Activated CD4-positive, alpha-beta T cell treated with anti-CD3 and anti-CD28 coated beads, Interleukin-2, amount 50 U/mL, for 16 hours (primary cell): Measurements from ENCODE around the gene ORC2.
"Not testable (repeated sequence)": the region's sequence is repeated elsewhere in the genome, so short reads cannot be mapped to it uniquely, and the experiment has no call there.

Experiments
- DNase-seq: peaks from one replicate; pipeline ENCODE4 v3.0.0-alpha.2; 2020

Gene ORC2

GRCh38 chr2:200930947-200931626 is 32.4 kb downstream of the ORC2 start:
- no peak for DNase-seq

- DNase-seq, result no peak
Observed at GRCh38 chr2:200929334-200930249, 33.9 kb downstream of the ORC2 start.

- DNase-seq, result peak; percentile 62
Observed at GRCh38 chr2:200922439-200922838, 41.0 kb downstream of the ORC2 start.

- no peak for DNase-seq
Observed at GRCh38 chr2:200913654-200914053, 49.8 kb downstream of the ORC2 start.

GRCh38 chr2:200909958-200910357 is 53.5 kb downstream of the ORC2 start:
- no peak for DNase-seq

GRCh38 chr2:200905618-200906296 is 57.7 kb downstream of the ORC2 start:
- DNase-seq, result peak; percentile 55

GRCh38 chr2:200901459-200902072 is 61.9 kb downstream of the ORC2 start:
- DNase-seq, result peak; percentile 85

GRCh38 chr2:200899482-200899881 is 64.0 kb downstream of the ORC2 start:
- DNase-seq, result no peak

GRCh38 chr2:200888704-200889625 is 74.5 kb downstream of the ORC2 start, which contains the start of the genes NIF3L1 and PPIL3:
Gene NIF3L1, plus strand, starts transcription at chr2:200889371. Its CDS starts 2,573 bp downstream, at chr2:200891944.
Gene PPIL3, minus strand, starts transcription at chr2:200889077. Its CDS starts 1,462 bp downstream, at chr2:200887615.
- peak; percentile 99 for DNase-seq

- not testable (repeated sequence) for DNase-seq
Observed at GRCh38 chr2:200881715-200882249, 81.7 kb downstream of the ORC2 start.

- DNase-seq, result no peak
Observed at GRCh38 chr2:200878289-200878880, 85.1 kb downstream of the ORC2 start.

GRCh38 chr2:200877443-200877842 is 86.0 kb downstream of the ORC2 start:
- no peak for DNase-seq

GRCh38 chr2:200873560-200873959 is 89.9 kb downstream of the ORC2 start:
- no peak for DNase-seq

- DNase-seq, result no peak
Observed at GRCh38 chr2:200871151-200871550, 92.3 kb downstream of the ORC2 start.

- DNase-seq, result no peak
Observed at GRCh38 chr2:200869014-200869413, 94.4 kb downstream of the ORC2 start.

- DNase-seq, result peak; percentile 96
Observed at GRCh38 chr2:200864176-200865034, 99.1 kb downstream of the ORC2 start, which contains the start of gene CLK1. Gene CLK1, minus strand, starts transcription at chr2:200864658. Its CDS starts 2,796 bp downstream, at chr2:200861862.

- DNase-seq, result no peak
Observed at GRCh38 chr2:200863782-200864175, 99.7 kb downstream of the ORC2 start.

- DNase-seq, result peak; percentile 82
Observed at GRCh38 chr2:200862532-200863000, 100.9 kb downstream of the ORC2 start.

GRCh38 chr2:200861617-200862155 is 101.8 kb downstream of the ORC2 start:
- DNase-seq, result no peak
